ENCODE measurements around the gene PTGIS. TPM values are rescaled to one million over a fixed set of nuclear protein-coding genes. Genes with fewer than 3 reads are reported as not detected.

Gene PTGIS
- total RNA-seq, 2 experiments from 2014 or later, result 1.5 to 1.6 TPM

GRCh38 chr20:49480236-49480635 is 87.7 kb downstream of the PTGIS start:
- ChIA-PET CTCF (interaction anchor here (1.2 kb wide), 1 partner anchor 96 kb away, joined by 3 read pairs; no protein-coding TSS in a partner anchor), POLR2A (no interaction called here)
- Mint-ChIP-seq H3K9me3 (no peaks in the 10 kb centered on the region), H3K4me3 (no peak overlapping the region), H3K27ac (no peak overlapping the region), H3K27me3 (peaks cover 44% of the 10 kb centered on the region), H3K4me1 (ENCODE audit: low read depth) (peaks cover 5% of the 10 kb centered on the region), H3K36me3 (ENCODE audit: low read depth) (no peaks in the 10 kb centered on the region)
- DNase-seq, result no peak
- ATAC-seq, result no peak
- TF ChIP-seq, protein P1, sequence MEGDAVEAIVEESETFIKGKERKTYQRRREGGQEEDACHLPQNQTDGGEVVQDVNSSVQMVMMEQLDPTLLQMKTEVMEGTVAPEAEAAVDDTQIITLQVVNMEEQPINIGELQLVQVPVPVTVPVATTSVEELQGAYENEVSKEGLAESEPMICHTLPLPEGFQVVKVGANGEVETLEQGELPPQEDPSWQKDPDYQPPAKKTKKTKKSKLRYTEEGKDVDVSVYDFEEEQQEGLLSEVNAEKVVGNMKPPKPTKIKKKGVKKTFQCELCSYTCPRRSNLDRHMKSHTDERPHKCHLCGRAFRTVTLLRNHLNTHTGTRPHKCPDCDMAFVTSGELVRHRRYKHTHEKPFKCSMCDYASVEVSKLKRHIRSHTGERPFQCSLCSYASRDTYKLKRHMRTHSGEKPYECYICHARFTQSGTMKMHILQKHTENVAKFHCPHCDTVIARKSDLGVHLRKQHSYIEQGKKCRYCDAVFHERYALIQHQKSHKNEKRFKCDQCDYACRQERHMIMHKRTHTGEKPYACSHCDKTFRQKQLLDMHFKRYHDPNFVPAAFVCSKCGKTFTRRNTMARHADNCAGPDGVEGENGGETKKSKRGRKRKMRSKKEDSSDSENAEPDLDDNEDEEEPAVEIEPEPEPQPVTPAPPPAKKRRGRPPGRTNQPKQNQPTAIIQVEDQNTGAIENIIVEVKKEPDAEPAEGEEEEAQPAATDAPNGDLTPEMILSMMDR (IDR thresholded peaks at IDR 0.05), result no peak
- intact Hi-C loops (cut with micrococcal nuclease), result loop anchor here (10.0 kb wide), 2 partner anchors 95 to 145 kb away; no protein-coding TSS in a partner anchor

DNA sequence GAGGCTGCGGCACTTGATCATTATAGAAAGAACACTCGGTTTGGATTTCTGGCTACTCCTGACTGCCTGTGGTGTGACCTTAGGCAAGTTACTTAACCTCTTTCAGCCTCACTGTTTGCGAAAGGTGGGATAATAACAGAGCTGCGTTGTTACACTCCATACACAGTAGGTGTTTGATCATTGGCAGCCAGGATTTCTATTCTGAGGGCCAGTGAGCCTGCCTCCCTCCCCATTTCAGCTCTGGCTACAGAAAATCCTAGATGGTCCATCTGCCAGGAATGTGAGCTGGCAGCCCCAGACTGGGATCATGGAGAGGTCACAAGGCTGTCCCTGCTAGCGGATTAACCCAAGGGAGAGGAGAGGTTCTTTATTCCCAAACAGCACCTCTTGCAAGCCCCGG is 88.2 kb downstream of the PTGIS start:
- Mint-ChIP-seq H3K27me3 (peaks cover 46% of the 10 kb centered on the region), H3K9me3 (no peaks in the 10 kb centered on the region), H3K27ac (no peak overlapping the region), H3K4me1 (ENCODE audit: low read depth) (peaks cover 5% of the 10 kb centered on the region), H3K4me3 (no peak overlapping the region), H3K36me3 (ENCODE audit: low read depth) (no peaks in the 10 kb centered on the region)
- TF ChIP-seq, protein P1 (IDR thresholded peaks at IDR 0.05), result no peak
- CTCF ChIA-PET, result interaction anchor here (1.2 kb wide), 1 partner anchor 96 kb away, joined by 3 read pairs; no protein-coding TSS in a partner anchor
- POLR2A ChIA-PET, result no interaction called here
- no peak for ATAC-seq
- intact Hi-C loops (cut with micrococcal nuclease), result loop anchor here (10.0 kb wide), 2 partner anchors 95 to 145 kb away; no protein-coding TSS in a partner anchor
- DNase-seq, result no peak

GRCh38 chr20:49478754-49479689 is 88.9 kb downstream of the PTGIS start:
- no peak for DNase-seq
- H3K27me3 Mint-ChIP-seq, result peaks cover 40% of the 10 kb centered on the region
- no peaks in the 10 kb centered on the region for H3K4me1 Mint-ChIP-seq (ENCODE audit: low read depth)
- TF ChIP-seq, protein P1 (IDR thresholded peaks at IDR 0.05), result no peak
- no peak overlapping the region for H3K27ac Mint-ChIP-seq
- no peaks in the 10 kb centered on the region for H3K36me3 Mint-ChIP-seq (ENCODE audit: low read depth)
- no peak for ATAC-seq
- no peak overlapping the region for H3K4me3 Mint-ChIP-seq
- H3K9me3 Mint-ChIP-seq, result no peaks in the 10 kb centered on the region
- intact Hi-C loops (cut with micrococcal nuclease), result no loop called here
- ChIA-PET CTCF (no interaction called here), POLR2A (no interaction called here)

DNA sequence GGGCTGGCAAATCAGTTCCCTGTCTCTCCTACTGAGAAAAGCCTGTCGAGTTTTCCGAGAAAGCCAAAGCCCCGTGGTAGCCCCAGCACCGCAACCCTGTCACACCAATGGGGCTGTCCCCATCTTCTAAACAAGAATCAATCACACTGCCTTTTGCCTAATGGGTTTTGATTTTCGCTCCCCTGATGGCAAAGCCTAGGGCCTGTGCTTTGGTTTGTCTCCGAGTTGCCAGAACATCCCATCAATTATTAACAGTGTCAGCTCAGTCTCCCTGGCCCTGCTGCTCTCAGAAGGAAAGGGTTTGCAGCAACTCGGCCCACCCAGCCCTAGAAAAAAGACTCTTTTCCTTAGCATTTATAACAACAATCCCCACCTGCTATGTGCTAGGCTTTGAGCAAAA is 89.7 kb downstream of the PTGIS start:
- intact Hi-C loops (cut with micrococcal nuclease), result no loop called here

More for the DNA sequence above, 89.7 kb downstream of the PTGIS start:
- no peak overlapping the region for H3K27ac Mint-ChIP-seq
- no peaks in the 10 kb centered on the region for H3K36me3 Mint-ChIP-seq (ENCODE audit: low read depth)
- no peaks in the 10 kb centered on the region for H3K9me3 Mint-ChIP-seq
- POLR2A ChIA-PET, result no interaction called here
- DNase-seq (no peak), ATAC-seq (no peak)
- CTCF ChIA-PET, result no interaction called here
- H3K4me1 Mint-ChIP-seq (ENCODE audit: low read depth), result no peaks in the 10 kb centered on the region
- no peak overlapping the region for H3K4me3 Mint-ChIP-seq
- H3K27me3 Mint-ChIP-seq, result peaks cover 36% of the 10 kb centered on the region
- TF ChIP-seq, protein P1 (IDR thresholded peaks at IDR 0.05), result no peak

Data from activated CD8-positive, alpha-beta T cell treated with anti-CD3 and anti-CD28 coated beads for 36 hours (primary cell).